GM23338 (cell line): Measurements from ENCODE around the gene CACNA1F. TPM values are rescaled to one million over a fixed set of nuclear protein-coding genes. Genes with fewer than 3 reads are reported as not detected.

ENCODE experiments used
- ATAC-seq: fragments of 200-7000 bp; cut with Tn5 transposase; 3 replicates; pipeline ENCODE4 v1.9.1; 2020
- DNase-seq: peaks from one replicate; pipeline ENCODE4 v3.0.0-alpha.2; 2015; ENCODE audit warnings: low spot score
- H2AFZ ChIP-seq: fragments of 200-600 bp; sonication (generic); 2 replicates; pipeline ENCODE4 v1.8.0; 2016; ENCODE audit warnings: antibody characterized with exemption, mild to moderate bottlenecking, moderate library complexity
- H3F3A ChIP-seq: fragments of 200-600 bp; sonication (generic); replicated peaks from 2 replicates; pipeline ENCODE4 v1.8.0; 2017; ENCODE audit warnings: antibody characterized with exemption, mixed run types, low read depth
- H3K27ac ChIP-seq: fragments of 200-600 bp; sonication (generic); 2 replicates; pipeline ENCODE4 v1.6.1; 2016; ENCODE audit warnings: low read depth
- H3K27me3 ChIP-seq: fragments of 200-600 bp; sonication (generic); 2 replicates; pipeline ENCODE4 v1.8.0; 2016; ENCODE audit warnings: mild to moderate bottlenecking, mixed run types, moderate library complexity; ENCODE audit not compliant: insufficient read depth
- H3K36me3 ChIP-seq: fragments of 200-600 bp; sonication (generic); 2 replicates; pipeline ENCODE4 v1.8.0; 2016; ENCODE audit warnings: mild to moderate bottlenecking; ENCODE audit not compliant: insufficient read depth
- H3K4me1 ChIP-seq: fragments of 200-600 bp; sonication (generic); 2 replicates; pipeline ENCODE4 v1.8.0; 2016; ENCODE audit warnings: mild to moderate bottlenecking, moderate library complexity; ENCODE audit not compliant: insufficient read depth
- H3K4me2 ChIP-seq: fragments of 200-600 bp; sonication (generic); 2 replicates; pipeline ENCODE4 v1.7.1; 2017; ENCODE audit warnings: mixed run types
- H3K4me3 ChIP-seq: fragments of 200-600 bp; sonication (generic); 2 replicates; pipeline ENCODE4 v1.6.1; 2016; ENCODE audit warnings: mixed run types
- H3K79me2 ChIP-seq: fragments of 200-600 bp; sonication (generic); replicated peaks from 2 replicates; pipeline ENCODE4 v1.8.0; 2017; ENCODE audit warnings: mild to moderate bottlenecking; ENCODE audit not compliant: insufficient read depth
- H3K9me2 ChIP-seq: fragments of 200-600 bp; sonication (generic); 2 replicates; pipeline ENCODE4 v1.8.0; 2017; ENCODE audit not compliant: insufficient read depth
- H4K20me1 ChIP-seq: fragments of 200-600 bp; sonication (generic); replicated peaks from 2 replicates; pipeline ENCODE4 v1.8.0; 2017; ENCODE audit warnings: mild to moderate bottlenecking; ENCODE audit not compliant: insufficient read depth
- H3K27ac Mint-ChIP-seq: 2 replicates; pipeline ENCODE4 v1.8.0; 2020; ENCODE audit warnings: inconsistent platforms, mild to moderate bottlenecking, moderate library complexity, mixed read lengths
- H3K27me3 Mint-ChIP-seq: 3 replicates; pipeline ENCODE4 v1.8.0; 2022; ENCODE audit warnings: low read depth, mild to moderate bottlenecking, moderate library complexity, mixed read lengths, inconsistent platforms; ENCODE audit not compliant: insufficient read depth, poor library complexity
- H3K36me3 Mint-ChIP-seq: 3 replicates; pipeline ENCODE4 v1.8.0; 2021; ENCODE audit warnings: low read depth, mild to moderate bottlenecking, inconsistent platforms, moderate library complexity, mixed read lengths
- H3K4me1 Mint-ChIP-seq: 3 replicates; pipeline ENCODE4 v1.8.0; 2020; ENCODE audit warnings: mild to moderate bottlenecking, inconsistent platforms, mixed read lengths
- H3K4me3 Mint-ChIP-seq: 3 replicates; pipeline ENCODE4 v1.8.0; 2021; ENCODE audit warnings: moderate library complexity, mild to moderate bottlenecking, inconsistent platforms, mixed read lengths
- H3K9me3 Mint-ChIP-seq: 3 replicates; pipeline ENCODE4 v1.8.0; 2020; ENCODE audit warnings: moderate library complexity, mild to moderate bottlenecking, inconsistent platforms, mixed read lengths
- CREB1 ChIP-seq: fragments of 250-450 bp; sonication (Bioruptor Pico); IDR thresholded peaks from 2 replicates; pipeline ENCODE4 v1.5.0; 2020; ENCODE audit warnings: low read depth, mild to moderate bottlenecking, moderate library complexity
- CTCF ChIP-seq, 2 experiments: fragments of 200-600 bp in 1 of 2; sonication (generic) in 1 of 2; conservative IDR thresholded peaks; 2 replicates each; pipeline versions ENCODE4 v1.5.1 to v1.6.1; 2016 to 2017; ENCODE audit warnings: antibody characterized with exemption in 2 of 2, low read depth in 2 of 2, mild to moderate bottlenecking in 2 of 2, moderate library complexity in 1 of 2
- EZH2 ChIP-seq: fragments of 200-600 bp; sonication (generic); IDR thresholded peaks from one replicate; pipeline ENCODE4 v1.8.0; 2017; ENCODE audit warnings: antibody characterized with exemption, mild to moderate bottlenecking, low read depth; ENCODE audit not compliant: unreplicated experiment
- EZH2phosphoT487 ChIP-seq: fragments of 200-600 bp; sonication (generic); IDR thresholded peaks from one replicate; pipeline ENCODE4 v1.8.1; 2018; ENCODE audit warnings: antibody characterized with exemption; ENCODE audit not compliant: unreplicated experiment
- JUNB ChIP-seq: IDR thresholded peaks from one replicate; pipeline ENCODE4 v1.6.1; 2016; ENCODE audit warnings: antibody characterized with exemption; ENCODE audit not compliant: unreplicated experiment
- NANOG ChIP-seq: IDR thresholded peaks from 2 replicates; pipeline ENCODE4 v1.6.1; 2016; ENCODE audit warnings: antibody characterized with exemption, borderline replicate concordance
- POLR2AphosphoS5 ChIP-seq: IDR thresholded peaks from 2 replicates; pipeline ENCODE4 v1.6.1; 2016; ENCODE audit warnings: antibody characterized with exemption, low read depth
- STAT1 ChIP-seq: IDR thresholded peaks from one replicate; pipeline ENCODE4 v1.6.1; 2016; ENCODE audit warnings: antibody characterized with exemption; ENCODE audit not compliant: unreplicated experiment
- ZNF114 ChIP-seq: fragments of 250-450 bp; sonication (Bioruptor Pico); IDR thresholded peaks from 2 replicates; pipeline ENCODE4 v1.5.0; 2020; ENCODE audit warnings: mild to moderate bottlenecking, moderate library complexity
- ZNF331 ChIP-seq: fragments of 250-450 bp; sonication (Bioruptor Pico); IDR thresholded peaks from 2 replicates; pipeline ENCODE4 v1.5.0; 2020; ENCODE audit warnings: low read depth, mild to moderate bottlenecking, moderate library complexity
- ZNF462 ChIP-seq: fragments of 250-450 bp; sonication (Bioruptor Pico); IDR thresholded peaks from 2 replicates; pipeline ENCODE4 v1.5.0; 2020; ENCODE audit warnings: mild to moderate bottlenecking, moderate library complexity
- polyA plus RNA-seq: library from polyadenylated mRNA; unstranded; fragments of >200 nt; fragmentation: Nextera tagmentation; extraction: Ambion mirVana; gene quantifications from 2 replicates; pipeline ENCODE4 v1.2.1, GENCODE V29; 2016
- total RNA-seq: library from RNA; depleted of rRNA; stranded (reverse); fragments of >200 nt; shearing (Covaris generic); gene quantifications from 2 replicates; pipeline ENCODE4 v1.2.3, GENCODE V29; 2014
- TF ChIP-seq, protein P1 (sequence below): IDR thresholded peaks from one replicate; pipeline ENCODE4 v1.6.1; 2018; ENCODE audit warnings: antibody characterized with exemption; ENCODE audit not compliant: unreplicated experiment

The CACNA1F gene
- total and polyA plus RNA-seq, 2 experiments from 2014 or later = 0.44 to 0.90 TPM

DNA sequence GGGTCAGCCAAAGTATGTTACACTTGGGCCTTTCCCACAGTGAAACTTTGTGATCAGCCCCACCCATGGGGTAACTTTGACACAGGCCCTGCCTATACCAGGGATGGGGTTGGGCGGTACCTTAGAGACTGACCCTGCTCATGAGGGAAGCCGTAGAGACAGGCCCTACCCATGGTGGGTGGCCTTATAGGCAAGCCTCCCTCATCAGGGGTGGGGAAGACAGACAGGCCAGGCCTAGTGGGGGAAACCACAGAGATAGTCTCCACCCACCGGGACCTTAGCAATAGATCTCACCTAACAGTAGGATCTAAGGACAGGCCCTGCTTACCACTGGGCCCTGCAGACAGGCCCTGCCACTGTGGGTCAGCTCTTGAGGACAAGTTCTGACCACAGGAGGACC lies 54.6 kb downstream of the CACNA1F start (continued):
- no peak for TF ChIP-seq STAT1
- TF ChIP-seq, protein P1, sequence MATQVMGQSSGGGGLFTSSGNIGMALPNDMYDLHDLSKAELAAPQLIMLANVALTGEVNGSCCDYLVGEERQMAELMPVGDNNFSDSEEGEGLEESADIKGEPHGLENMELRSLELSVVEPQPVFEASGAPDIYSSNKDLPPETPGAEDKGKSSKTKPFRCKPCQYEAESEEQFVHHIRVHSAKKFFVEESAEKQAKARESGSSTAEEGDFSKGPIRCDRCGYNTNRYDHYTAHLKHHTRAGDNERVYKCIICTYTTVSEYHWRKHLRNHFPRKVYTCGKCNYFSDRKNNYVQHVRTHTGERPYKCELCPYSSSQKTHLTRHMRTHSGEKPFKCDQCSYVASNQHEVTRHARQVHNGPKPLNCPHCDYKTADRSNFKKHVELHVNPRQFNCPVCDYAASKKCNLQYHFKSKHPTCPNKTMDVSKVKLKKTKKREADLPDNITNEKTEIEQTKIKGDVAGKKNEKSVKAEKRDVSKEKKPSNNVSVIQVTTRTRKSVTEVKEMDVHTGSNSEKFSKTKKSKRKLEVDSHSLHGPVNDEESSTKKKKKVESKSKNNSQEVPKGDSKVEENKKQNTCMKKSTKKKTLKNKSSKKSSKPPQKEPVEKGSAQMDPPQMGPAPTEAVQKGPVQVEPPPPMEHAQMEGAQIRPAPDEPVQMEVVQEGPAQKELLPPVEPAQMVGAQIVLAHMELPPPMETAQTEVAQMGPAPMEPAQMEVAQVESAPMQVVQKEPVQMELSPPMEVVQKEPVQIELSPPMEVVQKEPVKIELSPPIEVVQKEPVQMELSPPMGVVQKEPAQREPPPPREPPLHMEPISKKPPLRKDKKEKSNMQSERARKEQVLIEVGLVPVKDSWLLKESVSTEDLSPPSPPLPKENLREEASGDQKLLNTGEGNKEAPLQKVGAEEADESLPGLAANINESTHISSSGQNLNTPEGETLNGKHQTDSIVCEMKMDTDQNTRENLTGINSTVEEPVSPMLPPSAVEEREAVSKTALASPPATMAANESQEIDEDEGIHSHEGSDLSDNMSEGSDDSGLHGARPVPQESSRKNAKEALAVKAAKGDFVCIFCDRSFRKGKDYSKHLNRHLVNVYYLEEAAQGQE = no peak
- TF ChIP-seq NANOG = no peak

- H3K27ac ChIP-seq = no peak overlapping the region
- no peaks in the 10 kb centered on the region for H3K9me2 ChIP-seq
- H3K4me3 Mint-ChIP-seq = no peak overlapping the region
- H3K4me1 ChIP-seq = no peaks in the 10 kb centered on the region
- H3K4me2 ChIP-seq = no peak overlapping the region
- H2AFZ ChIP-seq = no peak overlapping the region
- no peak for ATAC-seq
- H3F3A ChIP-seq = no peaks in the 10 kb centered on the region
- H3K27me3 ChIP-seq = peaks cover 7% of the 10 kb centered on the region
- no peaks in the 10 kb centered on the region; the same call in 2 of the 3 replicates for H3K9me3 Mint-ChIP-seq
- no peaks in the 10 kb centered on the region for H3K79me2 ChIP-seq
- peaks cover 37% of the 10 kb centered on the region for H3K36me3 Mint-ChIP-seq
- H3K27ac Mint-ChIP-seq = no peak overlapping the region
- no peak overlapping the region for H3K4me3 ChIP-seq
- no peak for DNase-seq
- H3K36me3 ChIP-seq = no peaks in the 10 kb centered on the region
- peaks cover 14% of the 10 kb centered on the region for H3K4me1 Mint-ChIP-seq
- no peaks in the 10 kb centered on the region for H4K20me1 ChIP-seq
- peaks cover 5% of the 10 kb centered on the region for H3K27me3 Mint-ChIP-seq
- TF ChIP-seq CTCF (conservative IDR thresholded peaks at IDR 0.05; ENCODE audit: low read depth in 2 of 2) = no peak
- no peak for TF ChIP-seq EZH2
- no peak for TF ChIP-seq EZH2phosphoT487
- no peak for TF ChIP-seq CREB1 (CRISPR knock-in tag)
- TF ChIP-seq NANOG = no peak
- no peak for TF ChIP-seq ZNF114
- TF ChIP-seq POLR2AphosphoS5 = no peak
- no peak for TF ChIP-seq JUNB
- TF ChIP-seq ZNF331 = no peak
- no peak for TF ChIP-seq STAT1
- no peak for TF ChIP-seq ZNF462 (CRISPR knock-in tag)
Observed at GRCh38 chrX:49177873-49178480, 55.2 kb downstream of the CACNA1F start.
